Limb (tissue), 2 donors: ENCODE data around the gene SLC9A9.

Source experiments
- DNase-seq, 2 donors: peaks; one replicate each; pipeline ENCODE4 v3.0.0-alpha.2; 2016; ENCODE audit errors: extremely low spot score in 2 of 2

The SLC9A9 gene

GRCh38 chr3:143600756-143601718, 247.2 kb downstream of the SLC9A9 start:
- no peak for DNase-seq

DNA sequence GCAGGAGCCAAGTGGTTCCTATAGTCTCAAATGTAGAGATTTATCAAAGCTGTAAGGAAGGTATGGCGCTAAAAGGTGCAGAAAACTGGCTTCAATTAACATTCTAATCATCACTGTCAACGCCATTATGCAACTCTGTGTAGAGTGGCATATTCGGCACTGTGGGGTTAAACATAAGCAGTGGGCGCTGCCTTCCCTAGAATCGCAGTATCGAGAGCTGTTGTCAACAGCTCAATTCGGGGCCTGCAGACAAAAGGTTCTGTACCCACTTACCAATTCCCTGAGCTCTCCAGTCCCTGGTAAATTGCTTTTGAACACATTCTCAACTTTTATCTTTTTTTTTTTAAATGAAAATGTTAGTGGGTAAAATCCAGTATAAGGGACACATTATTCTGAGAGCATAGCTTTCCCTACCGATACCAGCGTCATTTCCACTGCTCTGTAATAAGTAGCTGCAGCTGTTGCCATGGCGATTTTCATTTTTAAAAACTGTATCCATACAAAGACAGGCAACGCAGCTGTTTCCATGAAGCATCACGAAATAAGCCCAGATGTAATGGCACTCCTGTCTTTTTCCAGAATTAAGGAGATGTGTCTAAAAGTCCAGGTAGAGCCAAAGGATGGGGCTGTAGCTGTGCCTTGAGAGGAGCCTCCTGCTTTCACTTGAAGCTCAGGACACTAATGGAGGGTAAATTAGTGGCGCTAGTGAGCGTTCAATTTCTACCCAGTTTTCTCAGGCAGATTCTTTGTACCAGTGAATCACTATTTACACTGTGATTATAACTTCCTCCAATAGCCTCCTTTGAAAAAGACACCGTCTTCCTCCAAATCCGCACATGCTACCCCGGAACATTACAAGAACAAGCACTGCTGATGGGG, 250.3 kb downstream of the SLC9A9 start:
- peak in 1 of 2 donors; percentile 71 for DNase-seq

DNA sequence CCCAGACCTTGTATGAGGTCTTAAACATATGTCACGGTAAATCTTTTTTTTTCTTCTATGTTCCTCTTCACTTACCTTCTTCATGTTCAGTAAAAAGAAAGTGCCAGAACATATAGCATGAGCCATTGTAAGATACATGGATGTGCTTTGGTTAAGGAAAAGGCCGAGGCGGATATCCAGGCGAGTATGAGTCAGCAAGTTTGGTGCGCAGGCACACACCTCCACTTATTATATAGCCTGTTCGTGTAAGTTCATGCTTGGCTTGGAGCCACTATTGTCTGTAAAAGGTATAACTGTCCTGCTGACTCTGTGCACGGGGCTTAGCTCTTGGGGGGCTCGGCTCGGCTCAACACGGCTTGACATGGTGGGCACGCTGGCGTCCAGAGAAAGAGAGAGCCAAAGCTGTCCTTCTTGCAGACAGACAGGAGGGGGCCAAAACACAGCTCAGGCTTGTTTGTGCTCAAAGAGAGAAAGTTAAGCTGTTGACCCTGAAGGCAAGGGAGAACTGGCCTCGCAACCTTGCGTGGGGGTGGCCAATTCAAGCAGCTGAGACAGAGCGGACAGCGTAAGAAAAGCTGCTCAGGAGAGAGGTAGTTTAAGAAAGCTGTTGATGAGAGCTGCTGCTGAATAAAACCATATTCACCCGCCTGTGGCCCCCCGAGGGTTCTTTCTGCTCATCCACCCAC, 251.2 kb downstream of the SLC9A9 start:
- DNase-seq: no peak

DNA sequence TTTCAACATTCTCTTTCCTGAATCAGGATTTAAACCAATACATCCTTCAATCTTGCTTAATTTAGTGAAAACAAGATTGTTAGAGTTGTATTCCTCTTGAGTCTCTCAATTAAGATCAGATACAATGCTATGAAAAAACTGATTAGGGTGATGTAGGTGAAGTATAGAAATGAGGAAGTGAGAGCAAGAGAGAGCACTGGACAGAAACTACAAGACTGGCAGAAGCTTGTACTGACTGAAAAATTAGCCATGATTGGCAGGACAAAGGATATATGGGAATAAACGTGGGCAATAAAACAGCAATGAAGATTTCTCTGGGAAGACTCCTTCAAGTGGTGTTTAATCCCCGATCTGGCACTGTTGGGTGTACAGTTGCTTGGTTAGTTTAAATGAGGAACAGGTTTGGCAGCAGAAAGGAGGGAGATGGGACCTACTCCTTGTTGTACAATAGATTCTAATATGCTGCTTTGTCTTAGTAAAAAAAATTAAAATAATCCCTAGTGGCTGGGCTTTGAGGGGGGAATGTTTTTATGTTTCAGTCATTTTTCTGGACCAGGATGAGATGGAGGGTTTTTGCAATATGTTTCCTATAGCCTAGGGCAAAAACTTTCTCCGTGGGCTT, 252.7 kb downstream of the SLC9A9 start:
- no peak for DNase-seq

DNA sequence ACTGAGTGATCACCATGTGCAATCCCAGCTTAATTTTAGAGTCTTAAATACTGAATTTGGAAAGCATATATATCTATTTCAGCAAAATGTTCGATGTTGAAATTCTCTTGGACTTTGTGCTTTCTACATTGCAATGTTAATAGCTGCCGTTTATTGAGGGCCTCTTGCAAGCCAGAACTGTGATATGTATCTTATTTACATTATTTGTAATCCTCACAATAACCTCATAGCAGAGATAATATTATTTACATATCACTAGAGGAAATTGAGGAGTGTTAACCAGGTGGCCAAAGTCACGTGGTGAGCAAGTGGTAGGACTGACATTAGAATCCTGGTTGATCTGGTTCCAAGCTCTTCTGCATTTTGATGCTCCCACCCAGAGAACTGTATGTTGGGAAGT, 254.1 kb downstream of the SLC9A9 start:
- no peak for DNase-seq

DNA sequence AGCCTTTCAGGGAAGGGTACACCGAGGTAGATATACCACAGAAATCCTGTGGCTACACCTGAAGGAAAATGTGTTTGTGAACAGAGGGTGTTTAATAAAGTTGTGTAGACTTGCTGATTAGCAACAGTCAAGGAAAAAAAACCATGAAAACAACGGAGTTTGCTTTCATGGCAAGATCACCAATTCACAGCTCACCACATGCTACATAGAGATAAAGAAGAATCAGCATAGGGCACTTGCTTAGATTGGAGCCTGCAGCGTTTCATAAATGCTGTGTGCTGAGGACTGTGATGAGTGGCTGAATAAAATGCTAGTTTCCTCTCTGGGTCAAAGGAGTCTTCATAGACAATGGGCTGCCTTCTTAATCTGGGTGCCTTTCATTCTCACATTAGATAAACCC, 257.6 kb downstream of the SLC9A9 start:
- DNase-seq: no peak

DNA sequence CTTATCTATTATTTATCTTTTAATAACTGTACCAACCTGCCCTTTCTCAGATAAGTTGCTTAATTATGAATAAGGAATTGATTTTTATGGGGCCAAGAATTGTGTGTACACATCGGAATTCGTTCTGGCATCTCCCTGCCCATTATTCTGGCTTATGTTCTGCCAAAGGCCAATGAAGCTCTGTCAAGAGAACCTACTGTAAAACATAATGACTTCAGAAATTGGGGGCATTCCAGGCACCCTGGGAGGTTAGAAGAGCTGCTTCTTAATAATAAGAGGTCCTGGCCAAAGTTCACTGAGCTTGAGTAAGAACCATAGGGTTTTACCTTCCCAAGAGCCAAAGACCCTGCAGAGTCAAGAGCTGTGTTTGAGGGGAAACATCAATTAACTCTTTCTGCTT, 261.7 kb downstream of the SLC9A9 start:
- DNase-seq: no peak

GRCh38 chr3:143585720-143586456, 262.4 kb downstream of the SLC9A9 start:
- no peak for DNase-seq

DNA sequence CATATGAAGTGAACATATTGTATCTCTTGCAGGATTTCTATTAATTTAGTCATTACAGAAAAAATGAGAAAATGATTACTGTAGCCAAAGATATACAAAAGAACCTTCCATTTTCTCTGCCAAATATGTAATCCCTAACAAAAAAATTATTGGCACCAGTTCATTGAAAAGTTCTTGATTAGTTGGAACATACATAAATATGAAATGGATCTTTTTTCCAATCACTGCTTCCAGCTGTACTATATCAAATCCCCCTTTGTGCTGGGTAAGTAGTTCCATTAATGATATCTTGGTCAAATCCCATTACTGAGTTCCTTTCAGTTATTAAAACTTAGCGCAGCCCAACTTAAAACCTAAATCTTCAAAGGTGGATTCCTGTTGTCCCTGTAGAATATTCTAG, 263.8 kb downstream of the SLC9A9 start:
- no peak for DNase-seq

DNA sequence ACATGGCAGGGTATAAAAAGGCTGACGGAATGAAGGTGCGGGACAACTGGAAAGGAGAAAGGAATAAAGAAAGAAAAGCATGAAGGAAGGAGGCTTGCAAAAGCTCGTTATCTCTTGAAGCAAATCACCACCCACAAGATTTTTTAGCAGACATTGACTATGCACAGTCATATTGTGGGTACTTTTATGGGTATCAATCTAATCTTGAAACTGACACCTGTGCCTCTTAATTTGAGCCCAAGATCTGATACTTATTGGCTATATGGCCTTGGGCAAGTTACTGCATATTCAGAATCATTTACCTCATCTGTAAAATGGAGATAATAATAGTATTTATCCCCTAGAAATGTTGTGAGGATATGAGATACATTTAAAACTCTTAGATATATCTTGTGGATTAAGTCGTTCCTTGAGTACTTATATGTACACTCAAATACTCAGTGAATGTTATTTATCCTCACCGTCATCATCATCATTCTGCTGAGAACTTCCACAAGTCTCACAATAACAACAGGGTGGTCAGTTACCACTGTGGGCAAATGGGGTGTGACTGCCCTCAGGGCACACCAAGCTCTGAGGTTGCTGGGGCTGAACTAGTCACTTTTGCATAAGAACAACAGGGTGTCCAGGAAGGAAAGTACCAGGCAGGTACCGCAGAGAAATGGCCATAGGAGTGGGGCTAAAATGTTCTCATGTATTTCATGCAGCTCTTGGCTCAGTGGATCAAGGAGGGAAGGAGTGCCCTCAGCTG, 266.1 kb downstream of the SLC9A9 start:
- DNase-seq: no peak

DNA sequence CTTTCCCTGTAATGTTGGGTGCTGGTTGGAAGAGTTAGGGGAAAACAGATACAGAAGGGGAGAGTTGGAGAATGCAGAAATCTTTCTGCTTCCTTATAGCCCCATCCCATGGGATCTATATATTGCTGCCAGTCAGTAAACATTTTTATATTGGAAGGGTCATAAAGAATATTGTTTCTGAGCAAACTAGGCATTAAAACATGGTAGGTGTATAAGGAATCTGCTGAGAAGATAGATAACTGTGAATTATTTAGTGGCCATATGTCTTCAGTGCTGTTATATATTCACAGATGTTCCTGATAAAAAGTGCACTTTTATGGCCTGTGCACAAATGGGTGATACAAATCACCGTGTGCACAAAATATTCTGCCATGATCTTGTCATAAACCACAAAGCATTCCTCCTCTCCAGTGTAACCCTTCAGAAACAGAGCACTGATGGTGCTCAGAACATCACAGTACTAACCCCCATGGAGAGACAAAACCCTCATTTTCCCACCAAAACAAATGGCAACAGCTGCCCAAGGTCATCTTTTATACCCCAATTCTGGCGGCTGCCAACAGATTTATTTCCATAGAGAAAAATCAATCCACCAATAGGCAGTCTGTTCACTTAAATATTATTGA, 269.3 kb downstream of the SLC9A9 start:
- no peak for DNase-seq

DNA sequence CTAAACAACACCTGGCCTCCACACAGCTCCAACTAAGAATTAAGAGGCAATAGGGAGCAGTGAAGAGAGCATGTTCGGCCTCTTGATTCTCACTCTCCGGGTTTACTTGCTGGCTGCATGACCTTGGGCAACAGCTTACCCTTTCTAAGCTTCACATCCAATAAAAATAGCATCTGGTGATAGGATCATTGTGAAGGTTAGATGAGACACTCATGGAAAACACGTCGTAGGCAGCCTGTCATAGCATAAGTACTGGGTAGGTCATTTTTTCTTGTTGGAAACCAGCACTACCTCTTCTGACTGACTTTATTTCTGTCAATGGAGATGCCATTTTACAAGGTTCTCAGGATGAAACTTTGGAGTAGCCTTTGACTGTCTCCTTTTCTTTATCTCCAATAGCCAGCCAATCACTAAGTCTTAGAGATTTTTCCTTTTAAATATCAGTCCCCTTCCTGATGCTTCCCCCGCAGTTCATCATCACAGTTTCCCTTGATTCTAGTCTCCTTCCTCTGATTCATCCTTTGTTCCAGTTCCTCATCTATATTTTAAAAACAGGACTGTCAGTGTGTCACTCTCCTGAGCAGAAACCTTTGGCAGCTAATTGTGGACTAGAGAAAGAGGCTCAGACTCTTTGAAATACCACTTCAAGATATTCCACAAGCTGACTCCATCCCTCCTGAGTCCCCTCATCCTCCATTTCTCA, 271.5 kb downstream of the SLC9A9 start:
- no peak for DNase-seq

DNA sequence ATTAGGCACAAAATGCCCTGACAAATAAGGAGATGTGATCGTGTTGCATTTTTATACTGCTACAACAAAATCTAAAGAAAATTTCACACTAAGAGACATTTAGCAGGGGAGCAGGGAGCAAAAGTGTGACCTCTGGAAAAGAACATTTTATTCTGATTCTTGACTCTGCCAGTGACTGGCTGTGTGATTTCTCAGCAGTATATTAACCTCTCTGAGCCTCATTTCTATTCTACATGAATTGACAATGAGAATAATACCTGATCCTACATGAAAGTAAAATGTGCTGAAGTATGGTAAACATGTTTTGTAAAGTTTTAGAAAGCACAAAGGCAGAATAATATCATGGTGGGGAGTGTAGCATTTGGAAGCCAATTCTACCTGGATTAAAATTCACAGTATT, 273.3 kb downstream of the SLC9A9 start:
- no peak for DNase-seq

GRCh38 chr3:143573610-143574303, 274.5 kb downstream of the SLC9A9 start:
- no peak for DNase-seq

GRCh38 chr3:143571548-143571947, 276.7 kb downstream of the SLC9A9 start:
- no peak for DNase-seq

GRCh38 chr3:143567823-143568222, 280.4 kb downstream of the SLC9A9 start:
- no peak for DNase-seq

DNA sequence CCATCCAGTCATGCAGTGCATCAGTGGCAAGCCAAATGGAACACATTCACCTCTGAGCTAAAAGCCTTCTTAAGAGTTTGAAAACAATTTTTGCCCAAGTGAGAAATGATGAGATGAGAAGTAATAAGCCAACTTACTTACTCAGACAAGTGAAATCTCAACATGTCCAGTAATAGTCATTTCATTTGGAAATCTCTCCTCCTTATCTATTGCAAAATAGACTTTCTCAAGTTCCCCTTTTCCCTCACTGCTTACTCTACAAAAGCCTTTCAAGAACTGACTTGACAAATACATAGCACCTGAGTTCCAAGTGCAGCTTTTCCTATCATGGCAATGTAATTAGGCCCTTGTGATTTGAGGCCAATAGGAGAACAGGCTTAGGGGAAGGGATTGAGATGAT, 282.3 kb downstream of the SLC9A9 start:
- no peak for DNase-seq

GRCh38 chr3:143563786-143564185, 284.5 kb downstream of the SLC9A9 start:
- DNase-seq: no peak
